OCI-LY1 (cell line): ENCODE data around the gene CLIP2.

ENCODE experiments used
- H2AFZ ChIP-seq: fragments of 200-600 bp; sonication (generic), shearing (Covaris generic); 2 replicates; pipeline ENCODE4 v1.6.0; 2014; ENCODE audit warnings: antibody characterized with exemption, mild to moderate bottlenecking, low read length
- H3F3A ChIP-seq: fragments of 200-600 bp; sonication (generic), shearing (Covaris generic); 2 replicates; pipeline ENCODE4 v1.6.0; 2014; ENCODE audit warnings: mild to moderate bottlenecking, antibody characterized with exemption, low read length, moderate library complexity; ENCODE audit not compliant: insufficient read depth
- H3K27ac ChIP-seq: fragments of 200-600 bp; sonication (generic); 2 replicates; pipeline ENCODE4 v1.5.1; 2014; ENCODE audit warnings: low read length, mixed run types, mild to moderate bottlenecking, low read depth; ENCODE audit not compliant: poor library complexity, severe bottlenecking
- H3K27me3 ChIP-seq: fragments of 200-600 bp; sonication (generic); 2 replicates; pipeline ENCODE4 v1.6.0; 2014; ENCODE audit warnings: antibody characterized with exemption, mild to moderate bottlenecking, low read length, moderate library complexity; ENCODE audit not compliant: insufficient read depth
- H3K36me3 ChIP-seq: fragments of 200-600 bp; sonication (generic); 2 replicates; pipeline ENCODE4 v1.6.1; 2014; ENCODE audit warnings: mild to moderate bottlenecking, antibody characterized with exemption, low read length, moderate library complexity, mixed read lengths; ENCODE audit not compliant: insufficient read depth
- H3K4me1 ChIP-seq: fragments of 200-600 bp; sonication (generic); 2 replicates; pipeline ENCODE4 v1.5.1; 2014; ENCODE audit warnings: mild to moderate bottlenecking, low read length, moderate library complexity; ENCODE audit not compliant: insufficient read depth, severe bottlenecking
- H3K4me2 ChIP-seq: fragments of 200-600 bp; sonication (generic), shearing (Covaris generic); 2 replicates; pipeline ENCODE4 v1.6.1; 2014; ENCODE audit warnings: low read length
- H3K4me3 ChIP-seq: fragments of 200-600 bp; sonication (generic); 2 replicates; pipeline ENCODE4 v1.5.1; 2014; ENCODE audit warnings: low read length, low read depth, mild to moderate bottlenecking, mixed read lengths; ENCODE audit not compliant: poor library complexity, severe bottlenecking
- H3K79me2 ChIP-seq: fragments of 200-600 bp; shearing (Covaris generic); 2 replicates; pipeline ENCODE4 v1.6.1; 2016; ENCODE audit warnings: mixed run types, low read length, mixed read lengths; ENCODE audit not compliant: insufficient read depth
- H3K9ac ChIP-seq: fragments of 200-600 bp; sonication (generic), shearing (Covaris generic); 2 replicates; pipeline ENCODE4 v1.6.1; 2014; ENCODE audit warnings: mild to moderate bottlenecking, low read length, mixed read lengths
- H3K9me2 ChIP-seq: fragments of 200-600 bp; sonication (generic), shearing (Covaris generic); 2 replicates; pipeline ENCODE4 v1.6.1; 2014; ENCODE audit warnings: low read depth, mild to moderate bottlenecking, low read length, mixed read lengths
- H3K9me3 ChIP-seq: fragments of 200-600 bp; shearing (Covaris generic); 2 replicates; pipeline ENCODE4 v1.6.1; 2014; ENCODE audit warnings: low read length, mixed read lengths
- H4K20me1 ChIP-seq: fragments of 200-600 bp; sonication (generic), shearing (Covaris generic); 2 replicates; pipeline ENCODE4 v1.6.0; 2016; ENCODE audit warnings: mild to moderate bottlenecking, low read length; ENCODE audit not compliant: insufficient read depth
- EZH2 ChIP-seq: fragments of 200-600 bp; sonication (generic), shearing (Covaris generic); IDR thresholded peaks from 2 replicates; pipeline ENCODE4 v1.8.0; 2017; ENCODE audit warnings: borderline replicate concordance, mixed run types, mild to moderate bottlenecking, antibody characterized with exemption, low read length, moderate library complexity, mixed read lengths
- TF ChIP-seq, protein P1 (sequence below): fragments of 200-600 bp; sonication (generic), shearing (Covaris generic); IDR thresholded peaks from 2 replicates; pipeline ENCODE4 v1.5.1; 2017; ENCODE audit warnings: mild to moderate bottlenecking, antibody characterized with exemption, low read length, moderate library complexity, mixed read lengths

Gene CLIP2

DNA sequence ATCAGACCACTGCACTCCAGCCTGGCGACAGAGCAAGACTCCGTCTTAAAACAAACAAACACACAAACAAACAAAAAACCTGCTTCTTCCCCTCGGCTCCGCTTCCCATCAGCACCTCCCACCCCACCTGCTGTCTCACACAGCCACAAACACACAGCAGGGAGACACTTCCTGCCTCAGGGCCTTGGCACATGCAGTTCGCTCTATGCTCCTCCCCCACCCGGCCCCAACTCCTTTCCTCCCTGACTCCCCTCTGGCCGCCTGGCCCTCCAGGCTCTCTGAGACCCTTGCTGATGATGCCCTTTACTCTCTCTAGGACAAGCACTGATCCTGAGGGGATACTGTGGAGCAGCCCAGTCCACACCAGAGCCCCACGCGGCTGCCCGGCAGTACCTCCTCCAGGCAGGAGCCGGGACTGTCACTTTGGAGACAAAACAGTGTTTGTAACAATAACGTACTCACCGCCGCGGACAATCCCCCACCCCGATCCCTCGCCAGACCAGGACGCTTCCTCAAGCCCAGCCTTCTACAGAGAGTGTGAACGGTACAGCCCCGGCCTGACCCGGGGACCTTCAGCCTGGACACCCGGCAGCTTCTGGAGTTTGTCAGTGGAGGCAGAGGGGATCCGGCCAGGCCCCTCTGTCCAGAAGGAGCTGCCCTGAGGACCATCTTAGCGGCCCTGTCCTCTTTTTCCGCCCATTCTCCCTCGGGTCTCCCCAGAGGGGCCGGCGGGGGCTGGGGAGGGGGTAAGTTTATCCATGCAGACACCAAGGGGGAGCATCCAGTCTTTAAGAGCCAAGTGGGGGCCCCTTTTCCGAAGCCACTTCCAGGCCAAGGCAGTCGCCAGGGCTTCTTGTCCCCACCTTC, 114.5 kb downstream of the CLIP2 start:
- no peak overlapping the region for H3K9ac ChIP-seq
- no peaks in the 10 kb centered on the region for H3K4me1 ChIP-seq
- H3K27ac ChIP-seq, result no peak overlapping the region

DNA sequence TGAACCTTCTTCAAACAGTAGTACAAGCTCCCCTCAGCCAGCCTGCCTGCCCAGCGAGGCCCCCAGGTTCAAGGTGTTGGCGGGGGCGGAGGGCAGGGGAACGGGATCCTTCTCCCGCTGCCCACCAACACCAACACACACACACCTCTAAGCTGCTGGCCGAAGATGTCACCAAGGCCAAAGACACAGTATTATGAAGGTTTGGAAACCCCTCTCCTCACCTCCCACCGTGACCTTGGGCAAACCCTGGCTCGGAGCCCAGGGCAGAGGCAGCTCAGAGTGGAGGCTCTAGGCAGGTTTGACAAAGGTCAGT, 115.1 kb downstream of the CLIP2 start:
- Histone ChIP-seq H3K27ac (no peak overlapping the region), H4K20me1 (no peaks in the 10 kb centered on the region), H2AFZ (no peak overlapping the region), H3K9me2 (no peaks in the 10 kb centered on the region), H3K27me3 (peaks cover 13% of the 10 kb centered on the region), H3K4me1 (no peaks in the 10 kb centered on the region), H3K9ac (no peak overlapping the region), H3F3A (no peaks in the 10 kb centered on the region), H3K4me3 (no peak overlapping the region), H3K9me3 (no peaks in the 10 kb centered on the region), H3K36me3 (no peaks in the 10 kb centered on the region), H3K4me2 (no peak overlapping the region), H3K79me2 (no peaks in the 10 kb centered on the region)
- no peak for TF ChIP-seq EZH2
- TF ChIP-seq, protein P1, sequence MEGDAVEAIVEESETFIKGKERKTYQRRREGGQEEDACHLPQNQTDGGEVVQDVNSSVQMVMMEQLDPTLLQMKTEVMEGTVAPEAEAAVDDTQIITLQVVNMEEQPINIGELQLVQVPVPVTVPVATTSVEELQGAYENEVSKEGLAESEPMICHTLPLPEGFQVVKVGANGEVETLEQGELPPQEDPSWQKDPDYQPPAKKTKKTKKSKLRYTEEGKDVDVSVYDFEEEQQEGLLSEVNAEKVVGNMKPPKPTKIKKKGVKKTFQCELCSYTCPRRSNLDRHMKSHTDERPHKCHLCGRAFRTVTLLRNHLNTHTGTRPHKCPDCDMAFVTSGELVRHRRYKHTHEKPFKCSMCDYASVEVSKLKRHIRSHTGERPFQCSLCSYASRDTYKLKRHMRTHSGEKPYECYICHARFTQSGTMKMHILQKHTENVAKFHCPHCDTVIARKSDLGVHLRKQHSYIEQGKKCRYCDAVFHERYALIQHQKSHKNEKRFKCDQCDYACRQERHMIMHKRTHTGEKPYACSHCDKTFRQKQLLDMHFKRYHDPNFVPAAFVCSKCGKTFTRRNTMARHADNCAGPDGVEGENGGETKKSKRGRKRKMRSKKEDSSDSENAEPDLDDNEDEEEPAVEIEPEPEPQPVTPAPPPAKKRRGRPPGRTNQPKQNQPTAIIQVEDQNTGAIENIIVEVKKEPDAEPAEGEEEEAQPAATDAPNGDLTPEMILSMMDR, result no peak

More for the DNA sequence above, 114.5 kb downstream of the CLIP2 start:
- Histone ChIP-seq H4K20me1 (no peaks in the 10 kb centered on the region), H3K4me3 (no peak overlapping the region), H3K27me3 (peaks cover 13% of the 10 kb centered on the region), H3K79me2 (no peaks in the 10 kb centered on the region), H3K9me2 (no peaks in the 10 kb centered on the region), H3F3A (no peaks in the 10 kb centered on the region), H2AFZ (no peak overlapping the region), H3K9me3 (no peaks in the 10 kb centered on the region), H3K4me2 (no peak overlapping the region), H3K36me3 (no peaks in the 10 kb centered on the region)
- TF ChIP-seq EZH2, result no peak
- TF ChIP-seq, protein P1, result no peak

DNA sequence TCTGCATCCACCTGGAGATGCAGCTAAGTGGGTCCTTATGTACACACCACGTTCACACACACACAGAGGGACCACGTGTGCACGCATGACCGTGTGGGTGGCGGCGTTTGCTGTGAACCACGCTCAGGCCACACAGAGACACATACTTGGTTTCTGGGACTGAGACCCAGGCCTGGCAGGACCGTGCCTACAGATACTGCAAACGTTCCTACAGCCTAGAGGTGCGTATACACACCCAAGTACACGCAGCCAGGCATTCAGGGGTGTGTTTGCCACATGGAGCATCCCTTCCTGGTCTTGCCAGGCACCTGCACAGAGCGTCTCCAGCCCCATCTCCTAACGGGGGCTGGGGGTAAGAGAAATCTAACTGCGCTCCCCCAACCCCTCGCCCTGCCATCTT, 115.5 kb downstream of the CLIP2 start:
- no peaks in the 10 kb centered on the region for H3K9me3 ChIP-seq
- no peak overlapping the region for H2AFZ ChIP-seq
- H3K27ac ChIP-seq, result no peak overlapping the region
- H3K9me2 ChIP-seq, result no peaks in the 10 kb centered on the region
- no peaks in the 10 kb centered on the region for H3K4me1 ChIP-seq
- no peak overlapping the region for H3K9ac ChIP-seq
- H3K36me3 ChIP-seq, result no peaks in the 10 kb centered on the region
- no peak for TF ChIP-seq EZH2
- TF ChIP-seq, protein P1, result no peak
- no peak overlapping the region for H3K4me3 ChIP-seq
- H3K4me2 ChIP-seq, result no peak overlapping the region
- peaks cover 13% of the 10 kb centered on the region for H3K27me3 ChIP-seq
- no peaks in the 10 kb centered on the region for H3F3A ChIP-seq
- H4K20me1 ChIP-seq, result no peaks in the 10 kb centered on the region
- H3K79me2 ChIP-seq, result no peaks in the 10 kb centered on the region
